WTC11 (cell line): ENCODE results near the gene WDR48. TPM values are rescaled to one million over a fixed set of nuclear protein-coding genes. Genes with fewer than 3 reads are reported as not detected.

ENCODE experiments used
- ATAC-seq: fragments of 200-7000 bp; cut with Tn5 transposase; 2 replicates; pipeline ENCODE4 v1.10.0; 2021; ENCODE audit warnings: mild to moderate bottlenecking, moderate library complexity
- CTCF ChIA-PET: fragments of 300-600 bp; sonication (Branson Sonifier 250); formaldehyde crosslinking; loops from one replicate; lab custom pipeline; 2021; ENCODE audit warnings: antibody characterized with exemption; lab: Charles Lee
- POLR2A ChIA-PET: fragments of 350-600 bp; sonication (Branson Sonifier 250); formaldehyde crosslinking; loops from one replicate; lab custom pipeline; 2021; ENCODE audit warnings: antibody characterized with exemption; lab: Charles Lee
- DNase-seq: peaks from one replicate; pipeline ENCODE4 v3.0.0; 2021; ENCODE audit warnings: low spot score
- H3K27ac Mint-ChIP-seq: 2 replicates; pipeline ENCODE4 v1.8.0; 2021; ENCODE audit warnings: mixed read lengths
- H3K27me3 Mint-ChIP-seq: 2 replicates; pipeline ENCODE4 v1.8.0; 2021; ENCODE audit warnings: low read depth, mild to moderate bottlenecking, moderate library complexity, mixed read lengths
- H3K36me3 Mint-ChIP-seq: 2 replicates; pipeline ENCODE4 v1.8.0; 2021; ENCODE audit warnings: mixed read lengths
- H3K4me1 Mint-ChIP-seq: 2 replicates; pipeline ENCODE4 v1.8.0; 2022; ENCODE audit warnings: mixed read lengths
- H3K4me3 Mint-ChIP-seq: 2 replicates; pipeline ENCODE4 v1.8.0; 2021; ENCODE audit warnings: mild to moderate bottlenecking, moderate library complexity, mixed read lengths
- H3K9me3 Mint-ChIP-seq: 2 replicates; pipeline ENCODE4 v1.8.0; 2021; ENCODE audit warnings: mixed read lengths
- CREB1 ChIP-seq: sonication (generic); formaldehyde crosslinking; IDR thresholded peaks from 2 replicates; pipeline ENCODE4 v1.8.0; 2023; ENCODE audit warnings: mild to moderate bottlenecking, missing genetic modification reagents
- FOXJ3 ChIP-seq: sonication (generic); formaldehyde crosslinking; IDR thresholded peaks from 2 replicates; pipeline ENCODE4 v1.9.0; 2021; ENCODE audit warnings: missing genetic modification reagents, mild to moderate bottlenecking, borderline replicate concordance
- GTF2I ChIP-seq: fragments of 250-450 bp; sonication (Bioruptor Pico); conservative IDR thresholded peaks from 2 replicates; pipeline ENCODE4 v1.4.0; 2021; ENCODE audit warnings: mild to moderate bottlenecking
- KAT7 ChIP-seq: sonication (generic); formaldehyde crosslinking; IDR thresholded peaks from 2 replicates; pipeline ENCODE4 v1.8.1; 2023; ENCODE audit warnings: missing genetic modification reagents, mild to moderate bottlenecking, borderline replicate concordance
- NFATC4 ChIP-seq: fragments of 250-450 bp; sonication (Bioruptor Pico); IDR thresholded peaks from 2 replicates; pipeline ENCODE4 v1.9.0; 2021; ENCODE audit warnings: mild to moderate bottlenecking
- NFE2L1 ChIP-seq: sonication (generic); formaldehyde crosslinking; IDR thresholded peaks from 2 replicates; pipeline ENCODE4 v1.8.1; 2023; ENCODE audit warnings: missing genetic modification reagents
- RORB ChIP-seq: fragments of 250-450 bp; sonication (Bioruptor Pico); IDR thresholded peaks from 2 replicates; pipeline ENCODE4 v1.9.0; 2021; ENCODE audit warnings: mild to moderate bottlenecking
- SP1 ChIP-seq: sonication (generic); formaldehyde crosslinking; conservative IDR thresholded peaks from 2 replicates; pipeline ENCODE4 v1.8.1; 2022; ENCODE audit warnings: missing genetic modification reagents
- TEAD1 ChIP-seq: sonication (generic); formaldehyde crosslinking; IDR thresholded peaks from 2 replicates; pipeline ENCODE4 v1.8.0; 2022; ENCODE audit warnings: mild to moderate bottlenecking, missing genetic modification reagents
- ZNF138 ChIP-seq: sonication (generic); formaldehyde crosslinking; conservative IDR thresholded peaks from 2 replicates; pipeline ENCODE4 v1.8.1; 2022; ENCODE audit warnings: mild to moderate bottlenecking, moderate library complexity, missing genetic modification reagents
- ZNF232 ChIP-seq: sonication (generic); formaldehyde crosslinking; IDR thresholded peaks from 2 replicates; pipeline ENCODE4 v1.8.0; 2022; ENCODE audit warnings: mild to moderate bottlenecking, missing genetic modification reagents
- ZNF396 ChIP-seq: fragments of 250-450 bp; sonication (Bioruptor Pico); IDR thresholded peaks from 2 replicates; pipeline ENCODE4 v1.8.0; 2021; ENCODE audit warnings: mild to moderate bottlenecking, moderate library complexity, borderline replicate concordance
- ZNF532 ChIP-seq: fragments of 250-450 bp; sonication (Bioruptor Pico); IDR thresholded peaks from 2 replicates; pipeline ENCODE4 v1.9.0; 2021; ENCODE audit warnings: mild to moderate bottlenecking, borderline replicate concordance
- ZNF671 ChIP-seq: fragments of 250-450 bp; sonication (Bioruptor Pico); IDR thresholded peaks from 2 replicates; pipeline ENCODE4 v1.8.0; 2021; ENCODE audit warnings: mild to moderate bottlenecking
- total RNA-seq: library from RNA; stranded (reverse); gene quantifications from 3 replicates; pipeline ENCODE4 v1.2.3, GENCODE V29; 2021
- TF ChIP-seq, protein P1 (sequence below): fragments of 250-450 bp; sonication (Bioruptor Pico); IDR thresholded peaks from 2 replicates; pipeline ENCODE4 v1.8.0; 2021; ENCODE audit warnings: mild to moderate bottlenecking
- TF ChIP-seq, protein P2 (sequence below): sonication (generic); formaldehyde crosslinking; IDR thresholded peaks from 2 replicates; pipeline ENCODE4 v1.8.0; 2022; ENCODE audit warnings: mild to moderate bottlenecking, missing genetic modification reagents

The WDR48 gene
- total RNA-seq, 1 experiment from 2014 or later, result 40.9 TPM

- TF ChIP-seq ZNF532 (CRISPR knock-in tag) (no peak), RORB (CRISPR knock-in tag) (no peak), CREB1 (CRISPR knock-in tag) (no peak), ZNF671 (CRISPR knock-in tag) (no peak), ZNF232 (CRISPR knock-in tag) (no peak), GTF2I (CRISPR knock-in tag) (no peak), FOXJ3 (CRISPR knock-in tag) (no peak)
- TF ChIP-seq, protein P1, sequence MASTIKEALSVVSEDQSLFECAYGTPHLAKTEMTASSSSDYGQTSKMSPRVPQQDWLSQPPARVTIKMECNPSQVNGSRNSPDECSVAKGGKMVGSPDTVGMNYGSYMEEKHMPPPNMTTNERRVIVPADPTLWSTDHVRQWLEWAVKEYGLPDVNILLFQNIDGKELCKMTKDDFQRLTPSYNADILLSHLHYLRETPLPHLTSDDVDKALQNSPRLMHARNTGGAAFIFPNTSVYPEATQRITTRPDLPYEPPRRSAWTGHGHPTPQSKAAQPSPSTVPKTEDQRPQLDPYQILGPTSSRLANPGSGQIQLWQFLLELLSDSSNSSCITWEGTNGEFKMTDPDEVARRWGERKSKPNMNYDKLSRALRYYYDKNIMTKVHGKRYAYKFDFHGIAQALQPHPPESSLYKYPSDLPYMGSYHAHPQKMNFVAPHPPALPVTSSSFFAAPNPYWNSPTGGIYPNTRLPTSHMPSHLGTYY (CRISPR knock-in tag), result no peak
These were observed 85.7 kb downstream of the WDR48 start (continued) for GRCh38 chr3:39137435-39137936.

DNA sequence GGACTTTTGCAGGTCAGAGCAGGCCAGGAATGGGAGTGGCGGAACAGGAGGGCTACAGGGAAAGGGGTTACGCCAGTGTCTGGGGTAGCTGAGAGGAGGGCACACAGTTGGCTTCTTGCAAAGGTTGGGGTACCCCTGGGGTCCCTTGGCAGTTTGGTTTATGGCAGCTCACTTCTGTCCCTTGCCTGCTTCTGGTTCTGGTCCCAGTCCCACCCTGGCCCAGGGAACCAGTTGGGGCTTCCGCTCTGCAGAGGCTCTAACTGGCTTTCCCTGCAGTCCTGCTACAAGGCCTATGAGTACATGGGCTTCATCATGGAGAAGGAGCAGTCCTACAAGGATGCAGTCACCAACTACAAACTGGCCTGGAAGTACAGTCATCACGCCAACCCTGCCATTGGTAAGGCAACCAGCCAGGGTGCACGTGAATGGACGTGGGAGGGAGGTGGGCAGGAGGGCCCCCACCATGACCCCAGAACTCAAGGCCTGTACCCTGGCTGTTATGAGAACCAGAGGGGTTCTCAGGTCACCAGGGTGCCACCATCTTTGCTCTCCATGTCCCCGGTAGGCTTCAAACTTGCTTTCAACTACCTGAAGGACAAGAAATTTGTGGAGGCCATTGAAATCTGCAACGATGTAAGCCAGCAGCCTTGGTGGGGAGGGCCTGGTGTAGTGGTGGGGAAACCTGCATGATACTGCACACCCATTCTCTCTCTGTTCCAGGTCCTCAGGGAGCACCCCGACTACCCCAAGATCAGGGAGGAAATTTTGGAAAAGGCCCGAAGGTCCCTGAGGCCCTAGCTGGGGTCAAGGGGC is 86.4 kb downstream of the WDR48 start:
- no peak for DNase-seq
- POLR2A ChIA-PET, result no interaction called here
- no peak for TF ChIP-seq TEAD1 (CRISPR knock-in tag)
- no peak for TF ChIP-seq ZNF396 (CRISPR knock-in tag)
- TF ChIP-seq RORB (CRISPR knock-in tag), result no peak
- TF ChIP-seq NFE2L1 (CRISPR knock-in tag), result no peak
- no peak for TF ChIP-seq ZNF138 (CRISPR knock-in tag)
- no peak for TF ChIP-seq KAT7
- TF ChIP-seq SP1, result no peak
- TF ChIP-seq, protein P2, sequence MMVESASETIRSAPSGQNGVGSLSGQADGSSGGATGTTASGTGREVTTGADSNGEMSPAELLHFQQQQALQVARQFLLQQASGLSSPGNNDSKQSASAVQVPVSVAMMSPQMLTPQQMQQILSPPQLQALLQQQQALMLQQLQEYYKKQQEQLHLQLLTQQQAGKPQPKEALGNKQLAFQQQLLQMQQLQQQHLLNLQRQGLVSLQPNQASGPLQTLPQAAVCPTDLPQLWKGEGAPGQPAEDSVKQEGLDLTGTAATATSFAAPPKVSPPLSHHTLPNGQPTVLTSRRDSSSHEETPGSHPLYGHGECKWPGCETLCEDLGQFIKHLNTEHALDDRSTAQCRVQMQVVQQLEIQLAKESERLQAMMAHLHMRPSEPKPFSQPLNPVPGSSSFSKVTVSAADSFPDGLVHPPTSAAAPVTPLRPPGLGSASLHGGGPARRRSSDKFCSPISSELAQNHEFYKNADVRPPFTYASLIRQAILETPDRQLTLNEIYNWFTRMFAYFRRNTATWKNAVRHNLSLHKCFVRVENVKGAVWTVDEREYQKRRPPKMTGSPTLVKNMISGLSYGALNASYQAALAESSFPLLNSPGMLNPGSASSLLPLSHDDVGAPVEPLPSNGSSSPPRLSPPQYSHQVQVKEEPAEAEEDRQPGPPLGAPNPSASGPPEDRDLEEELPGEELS, result no peak
- no peak for TF ChIP-seq CREB1 (CRISPR knock-in tag)
- TF ChIP-seq NFATC4 (CRISPR knock-in tag), result no peak
- peak overlapping the region; percentile 52; the same call in 1 of the 2 replicates for H3K27ac Mint-ChIP-seq
- no peak overlapping the region for H3K4me3 Mint-ChIP-seq
- H3K4me1 Mint-ChIP-seq, result peaks cover 5% of the 10 kb centered on the region
- CTCF ChIA-PET, result interaction anchor here (0.9 to 2.2 kb wide), 2 partner anchors 13 to 150 kb away, joined by 3 to 15 read pairs; no protein-coding TSS in a partner anchor
- peaks cover 8% of the 10 kb centered on the region for H3K36me3 Mint-ChIP-seq
- no peaks in the 10 kb centered on the region for H3K27me3 Mint-ChIP-seq
- ATAC-seq, result no peak
- no peaks in the 10 kb centered on the region for H3K9me3 Mint-ChIP-seq
